RWPE2 (cell line): ENCODE data around the gene NFS1.
A peak's percentile ranks its signal among the peaks of the same experiment; 100 is the strongest.

Experiments used
- ATAC-seq: fragments of 200-7000 bp; cut with Tn5 transposase; 3 replicates; pipeline ENCODE4 v1.9.1; 2021; ENCODE audit warnings: low read depth
- DNase-seq: peaks from one replicate; pipeline ENCODE4 v3.0.0-alpha.2; 2020; ENCODE audit warnings: low spot score
- H3K27ac ChIP-seq: fragments of 450-650 bp; 2 replicates; pipeline ENCODE4 v1.5.1; 2017; ENCODE audit warnings: mild to moderate bottlenecking; ENCODE audit not compliant: poor library complexity, severe bottlenecking
- H3K27me3 ChIP-seq: fragments of 250-450 bp; sonication (Bioruptor Pico); 2 replicates; pipeline ENCODE4 v1.5.1; 2021; ENCODE audit warnings: mild to moderate bottlenecking, moderate library complexity; ENCODE audit not compliant: insufficient read depth, poor library complexity, severe bottlenecking
- H3K36me3 ChIP-seq: fragments of 250-450 bp; sonication (Bioruptor Pico); 2 replicates; pipeline ENCODE4 v1.5.1; 2020; ENCODE audit warnings: low read depth, mild to moderate bottlenecking, moderate library complexity
- H3K4me1 ChIP-seq: fragments of 250-450 bp; sonication (Bioruptor Pico); 2 replicates; pipeline ENCODE4 v1.5.1; 2021; ENCODE audit warnings: mild to moderate bottlenecking, moderate library complexity; ENCODE audit not compliant: insufficient read depth, poor library complexity, severe bottlenecking
- H3K4me3 ChIP-seq: fragments of 250-450 bp; sonication (Bioruptor Pico); 2 replicates; pipeline ENCODE4 v1.5.1; 2021; ENCODE audit warnings: mild to moderate bottlenecking, moderate library complexity; ENCODE audit not compliant: severe bottlenecking
- H3K9me3 ChIP-seq: fragments of 250-450 bp; sonication (Bioruptor Pico); 2 replicates; pipeline ENCODE4 v1.5.1; 2021; ENCODE audit warnings: mild to moderate bottlenecking, moderate library complexity; ENCODE audit not compliant: severe bottlenecking
- TF ChIP-seq, protein P1 (sequence below): fragments of 450-650 bp; IDR thresholded peaks from one replicate; pipeline ENCODE4 v1.5.1; 2017; ENCODE audit warnings: mild to moderate bottlenecking, moderate library complexity; ENCODE audit not compliant: poor library complexity, severe bottlenecking

Gene NFS1

GRCh38 chr20:35630636-35631035 is 68.5 kb downstream of the NFS1 start:
- H3K4me3 ChIP-seq, result no peak overlapping the region
- no peak for DNase-seq
- H3K36me3 ChIP-seq, result peaks cover 79% of the 10 kb centered on the region
- no peaks in the 10 kb centered on the region for H3K9me3 ChIP-seq
- no peaks in the 10 kb centered on the region for H3K27me3 ChIP-seq
- peak; percentile 5; the same call in 1 of the 3 replicates for ATAC-seq
- TF ChIP-seq, protein P1, sequence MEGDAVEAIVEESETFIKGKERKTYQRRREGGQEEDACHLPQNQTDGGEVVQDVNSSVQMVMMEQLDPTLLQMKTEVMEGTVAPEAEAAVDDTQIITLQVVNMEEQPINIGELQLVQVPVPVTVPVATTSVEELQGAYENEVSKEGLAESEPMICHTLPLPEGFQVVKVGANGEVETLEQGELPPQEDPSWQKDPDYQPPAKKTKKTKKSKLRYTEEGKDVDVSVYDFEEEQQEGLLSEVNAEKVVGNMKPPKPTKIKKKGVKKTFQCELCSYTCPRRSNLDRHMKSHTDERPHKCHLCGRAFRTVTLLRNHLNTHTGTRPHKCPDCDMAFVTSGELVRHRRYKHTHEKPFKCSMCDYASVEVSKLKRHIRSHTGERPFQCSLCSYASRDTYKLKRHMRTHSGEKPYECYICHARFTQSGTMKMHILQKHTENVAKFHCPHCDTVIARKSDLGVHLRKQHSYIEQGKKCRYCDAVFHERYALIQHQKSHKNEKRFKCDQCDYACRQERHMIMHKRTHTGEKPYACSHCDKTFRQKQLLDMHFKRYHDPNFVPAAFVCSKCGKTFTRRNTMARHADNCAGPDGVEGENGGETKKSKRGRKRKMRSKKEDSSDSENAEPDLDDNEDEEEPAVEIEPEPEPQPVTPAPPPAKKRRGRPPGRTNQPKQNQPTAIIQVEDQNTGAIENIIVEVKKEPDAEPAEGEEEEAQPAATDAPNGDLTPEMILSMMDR, result no peak
- H3K27ac ChIP-seq, result no peak overlapping the region
- H3K4me1 ChIP-seq, result no peaks in the 10 kb centered on the region

- Histone ChIP-seq H3K27ac (no peak overlapping the region), H3K36me3 (peaks cover 89% of the 10 kb centered on the region)
- DNase-seq, result peak; percentile 47
Measured at GRCh38 chr20:35629427-35630145, 69.6 kb downstream of the NFS1 start.

DNA sequence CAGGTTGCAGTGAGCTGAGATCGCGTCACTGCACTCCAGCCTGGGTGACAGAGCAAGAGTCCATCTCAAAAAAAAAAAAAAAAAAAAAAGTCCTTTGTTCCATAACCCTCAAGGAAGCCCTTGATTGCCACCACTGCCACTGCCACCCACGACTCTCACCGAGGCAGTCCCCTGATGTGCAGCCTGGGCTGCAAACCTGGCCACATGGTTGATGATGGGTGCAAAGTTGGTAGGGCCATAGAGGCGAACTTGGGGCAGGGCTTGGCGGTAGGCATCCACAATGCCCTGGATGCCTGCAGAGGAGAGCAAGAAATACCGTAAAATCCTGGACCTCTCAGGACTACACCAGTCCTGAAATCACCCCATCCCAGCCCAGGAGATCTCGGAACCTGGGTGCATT is 72.0 kb downstream of the NFS1 start:
- TF ChIP-seq, protein P1, result no peak
- Histone ChIP-seq H3K4me1 (no peaks in the 10 kb centered on the region), H3K9me3 (no peaks in the 10 kb centered on the region), H3K4me3 (no peak overlapping the region), H3K27ac (peak overlapping the region; percentile 0), H3K27me3 (no peaks in the 10 kb centered on the region), H3K36me3 (peaks cover 89% of the 10 kb centered on the region)
- DNase-seq (no peak), ATAC-seq (no peak)

More at GRCh38 chr20:35629427-35630145, 69.6 kb downstream of the NFS1 start:
- TF ChIP-seq, protein P1, result no peak
- Histone ChIP-seq H3K9me3 (no peaks in the 10 kb centered on the region), H3K4me3 (no peak overlapping the region), H3K27me3 (no peaks in the 10 kb centered on the region), H3K4me1 (no peaks in the 10 kb centered on the region)
- no peak for ATAC-seq

- ATAC-seq (no peak), DNase-seq (peak; percentile 74)
- no peaks in the 10 kb centered on the region for H3K9me3 ChIP-seq
- H3K4me3 ChIP-seq, result no peak overlapping the region
- peak overlapping the region; percentile 0 for H3K27ac ChIP-seq
- no peaks in the 10 kb centered on the region for H3K4me1 ChIP-seq
- peaks cover 85% of the 10 kb centered on the region for H3K36me3 ChIP-seq
- TF ChIP-seq, protein P1, result no peak
- no peaks in the 10 kb centered on the region for H3K27me3 ChIP-seq
Measured at GRCh38 chr20:35626386-35627001, 72.7 kb downstream of the NFS1 start.
